GM15510 (cell line): ENCODE results near the gene TMEM233.

Experiments
- POLR2A ChIP-seq: IDR thresholded peaks from 3 replicates; pipeline ENCODE4 v1.6.1; 2011; ENCODE audit warnings: borderline replicate concordance; ENCODE audit not compliant: insufficient read length; ENCODE audit errors: extremely low read depth

The TMEM233 gene

DNA sequence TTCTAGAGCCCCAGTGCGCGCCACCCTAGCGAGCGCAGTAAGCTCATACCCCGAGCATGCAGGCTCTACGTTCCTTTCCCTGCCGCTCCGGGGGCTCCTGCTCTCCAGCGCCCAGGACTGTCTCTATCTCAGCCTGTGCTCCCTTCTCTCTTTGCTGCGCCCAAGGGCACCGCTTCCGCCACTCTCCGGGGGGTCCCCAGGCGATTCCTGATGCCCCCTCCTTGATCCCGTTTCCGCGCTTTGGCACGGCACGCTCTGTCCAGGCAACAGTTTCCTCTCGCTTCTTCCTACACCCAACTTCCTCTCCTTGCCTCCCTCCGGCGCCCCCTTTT, 791 bp downstream of the TMEM233 start:
- no peak for TF ChIP-seq POLR2A

GRCh38 chr12:119594772-119595445, 1.3 kb downstream of the TMEM233 start:
- TF ChIP-seq POLR2A, result no peak

- no peak for TF ChIP-seq POLR2A
Measured at GRCh38 chr12:119598159-119598558, 4.6 kb downstream of the TMEM233 start.

DNA sequence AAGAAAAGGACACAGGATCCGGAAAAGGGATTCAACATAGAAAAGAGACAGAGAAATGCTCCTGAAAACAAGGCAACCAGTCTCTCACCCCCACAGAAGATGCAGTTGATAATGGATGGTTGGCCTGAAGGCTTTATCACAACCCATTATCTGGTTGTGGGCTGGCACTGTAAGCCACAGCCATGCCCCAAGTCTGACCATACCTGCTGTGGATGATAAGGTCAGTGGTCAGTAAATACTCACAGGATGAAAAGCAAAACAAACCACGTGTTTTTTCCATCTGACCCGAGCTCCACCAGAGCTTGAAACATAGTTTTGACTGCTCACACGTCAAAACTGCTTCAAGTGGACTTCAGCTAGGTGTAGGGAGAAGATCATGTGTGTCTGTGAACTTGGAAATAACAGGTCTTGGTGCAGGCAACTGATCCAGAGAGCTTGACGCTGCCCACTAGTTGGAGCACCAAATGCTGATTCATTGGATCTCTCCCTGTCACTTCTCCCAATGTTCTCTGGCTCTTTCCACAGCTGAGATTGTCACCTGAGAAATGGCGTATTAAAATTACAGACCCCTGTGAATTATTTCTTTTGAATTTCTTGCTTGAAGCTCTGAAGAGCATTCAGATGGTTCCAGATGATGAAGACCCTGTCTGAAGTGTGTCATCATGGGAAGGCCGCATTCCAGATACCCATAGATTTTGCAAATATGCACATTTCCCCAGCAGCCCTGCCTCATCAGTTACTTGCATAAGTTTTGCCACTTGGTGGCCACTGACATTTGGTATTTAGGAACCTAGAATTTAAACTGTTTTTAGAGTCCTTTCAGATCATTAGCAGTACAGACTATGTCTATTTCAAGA, 8.5 kb downstream of the TMEM233 start:
- TF ChIP-seq POLR2A, result no peak

GRCh38 chr12:119602734-119603094, 9.1 kb downstream of the TMEM233 start:
- TF ChIP-seq POLR2A, result no peak

DNA sequence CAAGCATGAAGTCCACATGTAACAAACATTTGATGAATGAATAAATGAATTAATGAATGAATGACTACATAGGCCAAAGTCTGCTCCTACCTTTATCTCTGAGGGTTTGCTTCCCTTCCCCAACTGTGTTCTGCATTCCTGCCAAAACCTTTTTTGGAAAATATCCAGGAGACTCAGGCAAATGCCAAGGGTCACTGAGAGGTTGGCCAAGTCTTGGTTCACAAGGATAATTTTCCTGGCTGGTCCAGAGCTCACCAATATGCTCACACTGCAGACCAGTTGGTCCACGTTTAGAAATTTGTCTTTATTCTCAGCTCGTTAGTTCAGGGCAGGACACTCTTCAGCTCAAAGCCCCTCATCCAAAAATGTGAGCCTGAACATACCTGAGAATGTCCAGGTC, 10.2 kb downstream of the TMEM233 start:
- no peak for TF ChIP-seq POLR2A

DNA sequence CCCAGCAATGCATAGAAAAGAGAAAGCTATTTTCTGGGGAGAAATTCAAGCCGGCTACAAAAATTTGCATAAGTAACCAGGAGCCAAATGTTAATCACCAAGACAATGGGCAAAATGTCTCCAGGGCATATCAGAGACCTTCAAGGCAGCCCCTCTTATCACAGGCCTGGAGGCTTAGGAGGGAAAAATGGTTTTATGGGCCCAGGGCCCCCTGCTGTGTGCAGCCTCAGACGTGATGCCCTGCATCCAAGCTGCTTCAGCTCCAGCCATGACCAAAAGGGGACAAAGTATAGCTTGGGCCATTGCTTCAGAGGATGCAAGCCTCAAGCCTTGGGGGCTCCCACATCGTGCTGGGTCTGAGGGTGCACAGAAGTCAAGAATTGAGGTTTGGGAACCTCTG, 15.8 kb downstream of the TMEM233 start:
- TF ChIP-seq POLR2A, result no peak

GRCh38 chr12:119613319-119613936, 19.9 kb downstream of the TMEM233 start:
- TF ChIP-seq POLR2A, result no peak

GRCh38 chr12:119614705-119615104, 21.1 kb downstream of the TMEM233 start:
- TF ChIP-seq POLR2A, result no peak

GRCh38 chr12:119615518-119616475, 22.2 kb downstream of the TMEM233 start:
- no peak for TF ChIP-seq POLR2A

- no peak for TF ChIP-seq POLR2A
Measured at GRCh38 chr12:119620490-119620889, 26.9 kb downstream of the TMEM233 start.

- TF ChIP-seq POLR2A, result no peak
Measured at GRCh38 chr12:119621878-119622277, 28.3 kb downstream of the TMEM233 start.

GRCh38 chr12:119624966-119625365, 31.4 kb downstream of the TMEM233 start:
- TF ChIP-seq POLR2A, result no peak

GRCh38 chr12:119627019-119627643, 33.6 kb downstream of the TMEM233 start:
- TF ChIP-seq POLR2A, result no peak
